OCI-LY1 (cell line): ENCODE data around the gene RETNLB.

Experiments used
- H2AFZ ChIP-seq: fragments of 200-600 bp; sonication (generic), shearing (Covaris generic); 2 replicates; pipeline ENCODE4 v1.6.0; 2014; ENCODE audit warnings: antibody characterized with exemption, mild to moderate bottlenecking, low read length
- H3F3A ChIP-seq: fragments of 200-600 bp; sonication (generic), shearing (Covaris generic); 2 replicates; pipeline ENCODE4 v1.6.0; 2014; ENCODE audit warnings: mild to moderate bottlenecking, antibody characterized with exemption, low read length, moderate library complexity; ENCODE audit not compliant: insufficient read depth
- H3K27ac ChIP-seq: fragments of 200-600 bp; sonication (generic); 2 replicates; pipeline ENCODE4 v1.5.1; 2014; ENCODE audit warnings: low read length, mixed run types, mild to moderate bottlenecking, low read depth; ENCODE audit not compliant: poor library complexity, severe bottlenecking
- H3K27me3 ChIP-seq: fragments of 200-600 bp; sonication (generic); 2 replicates; pipeline ENCODE4 v1.6.0; 2014; ENCODE audit warnings: antibody characterized with exemption, mild to moderate bottlenecking, low read length, moderate library complexity; ENCODE audit not compliant: insufficient read depth
- H3K36me3 ChIP-seq: fragments of 200-600 bp; sonication (generic); 2 replicates; pipeline ENCODE4 v1.6.1; 2014; ENCODE audit warnings: mild to moderate bottlenecking, antibody characterized with exemption, low read length, moderate library complexity, mixed read lengths; ENCODE audit not compliant: insufficient read depth
- H3K4me1 ChIP-seq: fragments of 200-600 bp; sonication (generic); 2 replicates; pipeline ENCODE4 v1.5.1; 2014; ENCODE audit warnings: mild to moderate bottlenecking, low read length, moderate library complexity; ENCODE audit not compliant: insufficient read depth, severe bottlenecking
- H3K4me2 ChIP-seq: fragments of 200-600 bp; sonication (generic), shearing (Covaris generic); 2 replicates; pipeline ENCODE4 v1.6.1; 2014; ENCODE audit warnings: low read length
- H3K4me3 ChIP-seq: fragments of 200-600 bp; sonication (generic); 2 replicates; pipeline ENCODE4 v1.5.1; 2014; ENCODE audit warnings: low read length, low read depth, mild to moderate bottlenecking, mixed read lengths; ENCODE audit not compliant: poor library complexity, severe bottlenecking
- H3K79me2 ChIP-seq: fragments of 200-600 bp; shearing (Covaris generic); 2 replicates; pipeline ENCODE4 v1.6.1; 2016; ENCODE audit warnings: mixed run types, low read length, mixed read lengths; ENCODE audit not compliant: insufficient read depth
- H3K9ac ChIP-seq: fragments of 200-600 bp; sonication (generic), shearing (Covaris generic); 2 replicates; pipeline ENCODE4 v1.6.1; 2014; ENCODE audit warnings: mild to moderate bottlenecking, low read length, mixed read lengths
- H3K9me2 ChIP-seq: fragments of 200-600 bp; sonication (generic), shearing (Covaris generic); 2 replicates; pipeline ENCODE4 v1.6.1; 2014; ENCODE audit warnings: low read depth, mild to moderate bottlenecking, low read length, mixed read lengths
- H3K9me3 ChIP-seq: fragments of 200-600 bp; shearing (Covaris generic); 2 replicates; pipeline ENCODE4 v1.6.1; 2014; ENCODE audit warnings: low read length, mixed read lengths
- H4K20me1 ChIP-seq: fragments of 200-600 bp; sonication (generic), shearing (Covaris generic); 2 replicates; pipeline ENCODE4 v1.6.0; 2016; ENCODE audit warnings: mild to moderate bottlenecking, low read length; ENCODE audit not compliant: insufficient read depth
- EZH2 ChIP-seq: fragments of 200-600 bp; sonication (generic), shearing (Covaris generic); IDR thresholded peaks from 2 replicates; pipeline ENCODE4 v1.8.0; 2017; ENCODE audit warnings: borderline replicate concordance, mixed run types, mild to moderate bottlenecking, antibody characterized with exemption, low read length, moderate library complexity, mixed read lengths
- TF ChIP-seq, protein P1 (sequence below): fragments of 200-600 bp; sonication (generic), shearing (Covaris generic); IDR thresholded peaks from 2 replicates; pipeline ENCODE4 v1.5.1; 2017; ENCODE audit warnings: mild to moderate bottlenecking, antibody characterized with exemption, low read length, moderate library complexity, mixed read lengths

RETNLB gene

DNA sequence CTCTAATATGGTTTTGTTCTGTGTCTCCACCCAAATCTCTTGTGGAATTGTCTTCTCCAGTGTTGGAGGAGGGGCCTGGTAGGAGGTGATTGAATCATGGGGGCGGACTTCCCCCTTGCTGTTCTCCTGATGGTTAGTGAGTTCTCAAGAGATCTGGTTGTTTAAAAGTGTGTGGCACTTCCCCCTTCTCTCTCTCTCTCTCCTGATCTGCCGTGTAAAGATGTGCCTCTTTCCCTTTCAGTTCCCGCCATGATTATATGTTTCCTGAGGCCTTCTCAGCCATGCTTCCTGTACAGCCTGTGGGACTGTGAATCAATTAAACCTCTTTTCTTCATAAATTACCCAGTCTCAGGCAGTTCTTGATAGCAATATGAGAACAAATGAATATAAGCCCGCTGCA, 33.1 kb downstream of the RETNLB start:
- no peaks in the 10 kb centered on the region for H4K20me1 ChIP-seq
- TF ChIP-seq, protein P1, sequence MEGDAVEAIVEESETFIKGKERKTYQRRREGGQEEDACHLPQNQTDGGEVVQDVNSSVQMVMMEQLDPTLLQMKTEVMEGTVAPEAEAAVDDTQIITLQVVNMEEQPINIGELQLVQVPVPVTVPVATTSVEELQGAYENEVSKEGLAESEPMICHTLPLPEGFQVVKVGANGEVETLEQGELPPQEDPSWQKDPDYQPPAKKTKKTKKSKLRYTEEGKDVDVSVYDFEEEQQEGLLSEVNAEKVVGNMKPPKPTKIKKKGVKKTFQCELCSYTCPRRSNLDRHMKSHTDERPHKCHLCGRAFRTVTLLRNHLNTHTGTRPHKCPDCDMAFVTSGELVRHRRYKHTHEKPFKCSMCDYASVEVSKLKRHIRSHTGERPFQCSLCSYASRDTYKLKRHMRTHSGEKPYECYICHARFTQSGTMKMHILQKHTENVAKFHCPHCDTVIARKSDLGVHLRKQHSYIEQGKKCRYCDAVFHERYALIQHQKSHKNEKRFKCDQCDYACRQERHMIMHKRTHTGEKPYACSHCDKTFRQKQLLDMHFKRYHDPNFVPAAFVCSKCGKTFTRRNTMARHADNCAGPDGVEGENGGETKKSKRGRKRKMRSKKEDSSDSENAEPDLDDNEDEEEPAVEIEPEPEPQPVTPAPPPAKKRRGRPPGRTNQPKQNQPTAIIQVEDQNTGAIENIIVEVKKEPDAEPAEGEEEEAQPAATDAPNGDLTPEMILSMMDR: no peak
- no peak for TF ChIP-seq EZH2
- no peak overlapping the region for H3K27ac ChIP-seq
- H3K79me2 ChIP-seq: no peaks in the 10 kb centered on the region
- H3K36me3 ChIP-seq: no peaks in the 10 kb centered on the region
- H3K9ac ChIP-seq: no peak overlapping the region
- no peaks in the 10 kb centered on the region for H3K9me2 ChIP-seq
- H2AFZ ChIP-seq: no peak overlapping the region
- no peaks in the 10 kb centered on the region for H3K9me3 ChIP-seq
- H3K4me2 ChIP-seq: no peak overlapping the region
- H3F3A ChIP-seq: no peaks in the 10 kb centered on the region
- H3K4me3 ChIP-seq: no peak overlapping the region
- no peaks in the 10 kb centered on the region for H3K4me1 ChIP-seq
- H3K27me3 ChIP-seq: no peaks in the 10 kb centered on the region

DNA sequence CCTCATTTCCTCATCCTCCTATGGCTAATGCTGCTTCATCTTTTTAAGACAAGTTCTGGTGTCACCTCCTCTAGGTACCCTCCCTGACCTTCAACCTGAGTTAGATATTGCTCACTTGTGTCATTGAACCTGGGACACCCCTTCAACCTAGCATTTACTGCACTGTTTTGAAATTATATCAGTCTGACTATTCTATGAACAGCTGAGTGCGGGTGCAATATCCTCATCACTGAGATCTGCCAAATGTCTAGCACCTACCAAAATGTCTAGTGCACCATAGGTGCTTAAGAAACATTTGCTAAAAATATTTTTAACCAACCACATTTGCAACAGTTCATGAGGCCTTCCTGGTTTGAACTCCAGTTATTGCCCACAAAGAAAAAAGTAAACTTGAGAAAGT, 34.5 kb downstream of the RETNLB start:
- Histone ChIP-seq H3K9ac (no peak overlapping the region), H3F3A (no peaks in the 10 kb centered on the region)

DNA sequence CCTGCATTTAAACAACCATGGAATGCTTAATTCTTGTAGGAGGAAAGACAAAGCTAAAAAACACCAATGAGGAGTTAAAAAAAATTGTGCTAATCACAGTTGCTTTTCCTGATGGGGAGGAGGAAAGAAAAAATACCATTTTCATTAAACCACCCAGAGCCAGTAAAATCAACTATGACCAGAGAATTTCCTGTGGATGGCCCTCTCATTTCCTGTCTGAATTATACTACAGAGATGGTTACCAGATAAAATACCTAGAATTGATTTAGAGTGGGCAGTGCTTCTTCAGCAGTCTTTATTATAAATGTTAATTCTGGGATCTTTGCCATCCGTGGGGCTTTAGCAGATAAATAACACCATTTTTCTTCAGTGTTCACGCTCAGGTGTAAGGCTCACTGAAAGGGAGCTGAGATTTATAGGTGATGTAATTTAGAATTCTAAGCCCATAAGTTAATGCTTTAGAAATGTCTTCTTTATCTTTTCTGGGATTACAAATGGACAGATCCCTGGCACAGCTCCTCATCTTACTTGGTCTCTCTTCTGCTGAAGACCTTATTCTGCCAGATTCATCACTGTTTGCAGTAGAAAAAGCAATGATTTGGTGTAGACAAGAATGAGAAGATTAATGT, 37.9 kb downstream of the RETNLB start:
- H3K4me2 ChIP-seq: no peak overlapping the region
- no peaks in the 10 kb centered on the region for H4K20me1 ChIP-seq
- no peak overlapping the region for H2AFZ ChIP-seq
- no peaks in the 10 kb centered on the region for H3K9me3 ChIP-seq
- H3K9me2 ChIP-seq: no peaks in the 10 kb centered on the region
- no peaks in the 10 kb centered on the region for H3F3A ChIP-seq
- no peaks in the 10 kb centered on the region for H3K27me3 ChIP-seq
- no peak overlapping the region for H3K27ac ChIP-seq
- H3K4me1 ChIP-seq: no peaks in the 10 kb centered on the region
- H3K9ac ChIP-seq: no peak overlapping the region
- H3K79me2 ChIP-seq: no peaks in the 10 kb centered on the region
- H3K4me3 ChIP-seq: no peak overlapping the region
- no peaks in the 10 kb centered on the region for H3K36me3 ChIP-seq
- no peak for TF ChIP-seq EZH2
- TF ChIP-seq, protein P1: no peak

More for the DNA sequence above, 34.5 kb downstream of the RETNLB start:
- Histone ChIP-seq H3K4me1 (no peaks in the 10 kb centered on the region), H3K36me3 (no peaks in the 10 kb centered on the region), H3K9me2 (no peaks in the 10 kb centered on the region), H3K4me2 (no peak overlapping the region), H3K27ac (no peak overlapping the region), H2AFZ (no peak overlapping the region), H3K4me3 (no peak overlapping the region), H4K20me1 (no peaks in the 10 kb centered on the region), H3K9me3 (no peaks in the 10 kb centered on the region), H3K79me2 (no peaks in the 10 kb centered on the region), H3K27me3 (no peaks in the 10 kb centered on the region)
- TF ChIP-seq, protein P1: no peak
